PC-9 (cell line): ENCODE data around the gene GNAL. TPM values are rescaled to one million over a fixed set of nuclear protein-coding genes. Genes with fewer than 3 reads are reported as not detected.

ENCODE experiments used
- BruUV-seq: library from RNA; stranded (reverse); fragments of 400-500 nt; replicated peaks from 2 replicates; lab custom pipeline; 2021; lab: Mats Ljungman, UMichigan
- CTCF ChIA-PET: fragments of 300-600 bp; sonication (Branson Sonifier 250); formaldehyde crosslinking; loops from one replicate; lab custom pipeline; 2022; ENCODE audit warnings: antibody characterized with exemption; lab: Charles Lee
- POLR2A ChIA-PET: fragments of 300-600 bp; sonication (Branson Sonifier 250); formaldehyde crosslinking; loops from one replicate; lab custom pipeline; 2022; ENCODE audit warnings: antibody characterized with exemption; ENCODE audit not compliant: unreplicated experiment; lab: Charles Lee
- DNase-seq, 2 experiments: peaks; one replicate each; pipeline versions ENCODE4 v3.0.0 to v3.0.0-alpha.2; 2015 to 2022; ENCODE audit warnings: mixed read lengths in 1 of 2
- H2AFZ ChIP-seq: fragments of 200-600 bp; sonication (generic); 2 replicates; pipeline ENCODE4 v1.8.1; 2017; ENCODE audit warnings: antibody characterized with exemption
- H3F3A ChIP-seq: fragments of 200-600 bp; sonication (generic); 2 replicates; pipeline ENCODE4 v1.8.1; 2017; ENCODE audit warnings: antibody characterized with exemption, mild to moderate bottlenecking, low read depth; ENCODE audit not compliant: insufficient read depth
- H3K27ac ChIP-seq: fragments of 200-600 bp; sonication (generic); 2 replicates; pipeline ENCODE4 v1.6.1; 2016; ENCODE audit warnings: mixed run types
- H3K27me3 ChIP-seq: fragments of 200-600 bp; sonication (generic); 2 replicates; pipeline ENCODE4 v1.6.1; 2016; ENCODE audit warnings: low read depth, mixed run types; ENCODE audit not compliant: insufficient read depth
- H3K36me3 ChIP-seq: fragments of 200-600 bp; sonication (generic); 2 replicates; pipeline ENCODE4 v1.6.1; 2016; ENCODE audit warnings: low read depth, mixed run types
- H3K4me1 ChIP-seq: fragments of 200-600 bp; sonication (generic); replicated peaks from 2 replicates; pipeline ENCODE4 v1.6.1; 2016; ENCODE audit warnings: mixed run types; ENCODE audit not compliant: insufficient read depth
- H3K4me2 ChIP-seq: fragments of 200-600 bp; sonication (generic); 2 replicates; pipeline ENCODE4 v1.6.1; 2017; ENCODE audit warnings: mixed run types
- H3K4me3 ChIP-seq: fragments of 200-600 bp; sonication (generic); 2 replicates; pipeline ENCODE4 v1.6.1; 2016; ENCODE audit warnings: mixed run types
- H3K79me2 ChIP-seq: fragments of 200-600 bp; sonication (generic); 2 replicates; pipeline ENCODE4 v1.6.1; 2017; ENCODE audit warnings: low read depth, mixed run types
- H3K9me2 ChIP-seq: fragments of 200-600 bp; sonication (generic); 2 replicates; pipeline ENCODE4 v1.8.1; 2017; ENCODE audit warnings: mild to moderate bottlenecking; ENCODE audit not compliant: insufficient read depth
- H3K9me3 ChIP-seq: fragments of 200-600 bp; sonication (generic); 2 replicates; pipeline ENCODE4 v1.8.1; 2016; ENCODE audit warnings: low read depth; ENCODE audit not compliant: insufficient read depth
- H4K20me1 ChIP-seq: fragments of 200-600 bp; sonication (generic); 2 replicates; pipeline ENCODE4 v1.8.1; 2017; ENCODE audit not compliant: insufficient read depth
- EZH2 ChIP-seq: fragments of 200-600 bp; sonication (generic); IDR thresholded peaks from 2 replicates; pipeline ENCODE4 v1.8.0; 2017; ENCODE audit warnings: antibody characterized with exemption, low read depth
- intact Hi-C: fragments of 100-400 bp; cut with micrococcal nuclease; formaldehyde crosslinking; loops from one replicate; pipeline ENCODE4 v1.10.0; 2022; ENCODE audit not compliant: unreplicated experiment
- total RNA-seq: library from RNA; stranded (reverse); gene quantifications from 2 replicates; pipeline ENCODE4 v1.2.3, GENCODE V29; 2021
- TF ChIP-seq, protein P1 (sequence below): fragments of 200-600 bp; sonication (generic); conservative IDR thresholded peaks from 2 replicates; pipeline ENCODE4 v1.6.1; 2017; ENCODE audit warnings: mixed run types, antibody characterized with exemption, mild to moderate bottlenecking, moderate library complexity

The GNAL gene
- total RNA-seq, 1 experiment from 2014 or later, result 3.3 TPM

DNA sequence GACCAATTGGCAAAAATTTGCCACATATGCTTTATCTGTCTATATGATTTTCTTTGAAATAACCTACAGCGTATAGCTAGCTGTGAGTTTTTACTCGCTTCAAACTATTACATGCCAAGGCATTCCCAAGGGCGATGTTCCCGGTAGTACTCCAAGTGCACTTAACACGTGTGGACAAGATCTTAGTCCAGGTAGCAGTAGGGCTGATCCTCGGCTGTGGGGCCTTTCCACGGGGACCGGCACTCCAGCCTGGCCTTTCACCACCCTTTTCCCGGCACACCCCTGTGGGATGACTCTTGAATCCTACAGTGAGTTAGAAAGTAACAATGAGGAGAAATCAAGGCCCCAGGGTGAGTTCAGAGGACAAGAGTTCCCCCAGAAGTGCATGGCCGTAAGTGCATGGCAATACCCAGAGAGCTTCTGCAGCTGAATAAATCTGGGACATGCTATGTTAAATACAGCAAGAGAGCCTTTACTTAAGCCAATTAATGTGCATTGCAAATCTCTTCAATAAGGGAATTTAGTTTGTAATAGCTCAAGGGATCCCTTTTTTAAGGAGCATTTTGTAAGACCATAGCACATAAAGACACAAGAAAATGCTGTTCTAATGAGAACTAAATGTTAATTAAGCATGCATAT lies 188.6 kb downstream of the GNAL start:
- H3K79me2 ChIP-seq, result no peaks in the 10 kb centered on the region
- H3K4me1 ChIP-seq, result no peaks in the 10 kb centered on the region
- ChIA-PET CTCF (no interaction called here), POLR2A (no interaction called here)
- no peak for TF ChIP-seq EZH2
- TF ChIP-seq, protein P1, sequence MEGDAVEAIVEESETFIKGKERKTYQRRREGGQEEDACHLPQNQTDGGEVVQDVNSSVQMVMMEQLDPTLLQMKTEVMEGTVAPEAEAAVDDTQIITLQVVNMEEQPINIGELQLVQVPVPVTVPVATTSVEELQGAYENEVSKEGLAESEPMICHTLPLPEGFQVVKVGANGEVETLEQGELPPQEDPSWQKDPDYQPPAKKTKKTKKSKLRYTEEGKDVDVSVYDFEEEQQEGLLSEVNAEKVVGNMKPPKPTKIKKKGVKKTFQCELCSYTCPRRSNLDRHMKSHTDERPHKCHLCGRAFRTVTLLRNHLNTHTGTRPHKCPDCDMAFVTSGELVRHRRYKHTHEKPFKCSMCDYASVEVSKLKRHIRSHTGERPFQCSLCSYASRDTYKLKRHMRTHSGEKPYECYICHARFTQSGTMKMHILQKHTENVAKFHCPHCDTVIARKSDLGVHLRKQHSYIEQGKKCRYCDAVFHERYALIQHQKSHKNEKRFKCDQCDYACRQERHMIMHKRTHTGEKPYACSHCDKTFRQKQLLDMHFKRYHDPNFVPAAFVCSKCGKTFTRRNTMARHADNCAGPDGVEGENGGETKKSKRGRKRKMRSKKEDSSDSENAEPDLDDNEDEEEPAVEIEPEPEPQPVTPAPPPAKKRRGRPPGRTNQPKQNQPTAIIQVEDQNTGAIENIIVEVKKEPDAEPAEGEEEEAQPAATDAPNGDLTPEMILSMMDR, result no peak
- H3K4me2 ChIP-seq, result no peak overlapping the region
- no peaks in the 10 kb centered on the region for H3K27me3 ChIP-seq
- no peaks in the 10 kb centered on the region for H3F3A ChIP-seq
- no peaks in the 10 kb centered on the region for H3K36me3 ChIP-seq
- no peak overlapping the region for H3K27ac ChIP-seq
- H3K9me2 ChIP-seq, result no peaks in the 10 kb centered on the region
- no TSS peak for BruUV-seq
- H3K4me3 ChIP-seq, result no peak overlapping the region
- no peak overlapping the region for H2AFZ ChIP-seq
- H3K9me3 ChIP-seq, result no peaks in the 10 kb centered on the region
- intact Hi-C loops, result loop anchor here (10.0 kb wide), 1 partner anchor 323 kb away; no protein-coding TSS in a partner anchor
- H4K20me1 ChIP-seq, result no peaks in the 10 kb centered on the region
- DNase-seq, result no peak

- no peak overlapping the region for H3K4me3 ChIP-seq
- H3K79me2 ChIP-seq, result no peaks in the 10 kb centered on the region
- no peaks in the 10 kb centered on the region for H3K9me3 ChIP-seq
- H2AFZ ChIP-seq, result no peak overlapping the region
- H3F3A ChIP-seq, result no peaks in the 10 kb centered on the region
- CTCF ChIA-PET, result no interaction called here
- no peaks in the 10 kb centered on the region for H4K20me1 ChIP-seq
- H3K27me3 ChIP-seq, result no peaks in the 10 kb centered on the region
- no peaks in the 10 kb centered on the region for H3K9me2 ChIP-seq
- H3K4me2 ChIP-seq, result no peak overlapping the region
- intact Hi-C loops, result no loop called here
- no peak overlapping the region for H3K27ac ChIP-seq
- H3K4me1 ChIP-seq, result no peaks in the 10 kb centered on the region
- POLR2A ChIA-PET, result no interaction called here
- DNase-seq, result no peak
- BruUV-seq, result no TSS peak
- no peaks in the 10 kb centered on the region for H3K36me3 ChIP-seq
- TF ChIP-seq EZH2, result no peak
- TF ChIP-seq, protein P1, result no peak
These were observed 191.7 kb downstream of the GNAL start for GRCh38 chr18:11880586-11881304.

DNA sequence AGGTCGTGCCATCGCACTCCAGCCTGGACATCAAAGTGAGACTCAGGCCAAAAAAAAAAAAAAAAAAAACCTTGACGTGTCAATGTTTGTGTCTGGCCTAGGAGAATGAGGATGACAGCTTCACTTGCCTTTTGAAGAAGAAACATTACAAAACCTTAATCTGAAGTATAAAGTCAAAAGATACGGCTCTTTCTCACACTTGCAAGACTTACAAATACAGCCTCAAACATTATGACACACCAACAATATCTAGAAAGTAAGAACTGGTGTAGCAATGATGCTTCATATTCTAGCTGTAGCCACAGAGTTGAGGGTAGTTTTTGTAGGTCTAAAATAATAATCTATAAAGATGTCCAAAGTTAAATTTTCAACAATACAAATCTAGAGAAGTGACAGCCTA lies 193.6 kb downstream of the GNAL start:
- no peak for DNase-seq
- POLR2A ChIA-PET, result no interaction called here
- no peaks in the 10 kb centered on the region for H3K27me3 ChIP-seq

More for the DNA sequence above, 193.6 kb downstream of the GNAL start:
- Histone ChIP-seq H3K4me1 (peaks cover 17% of the 10 kb centered on the region), H3K79me2 (no peaks in the 10 kb centered on the region), H3K9me3 (no peaks in the 10 kb centered on the region), H2AFZ (no peak overlapping the region), H3K4me2 (no peak overlapping the region), H3K9me2 (no peaks in the 10 kb centered on the region), H3K36me3 (no peaks in the 10 kb centered on the region), H3K4me3 (no peak overlapping the region), H4K20me1 (no peaks in the 10 kb centered on the region), H3K27ac (no peak overlapping the region), H3F3A (peaks cover 12% of the 10 kb centered on the region)
- intact Hi-C loops, result no loop called here
- no TSS peak for BruUV-seq
- TF ChIP-seq, protein P1, result no peak
- no peak for TF ChIP-seq EZH2
- CTCF ChIA-PET, result no interaction called here
